GM19023 (cell line): ENCODE data around the gene REG1B.

Experiments
- ATAC-seq: cut with Tn5 transposase; IDR thresholded peaks from one replicate; pipeline ENCODE4 v1.9.1; 2021; ENCODE audit warnings: mild to moderate bottlenecking, moderate library complexity; ENCODE audit not compliant: unreplicated experiment

The REG1B gene, protein sequence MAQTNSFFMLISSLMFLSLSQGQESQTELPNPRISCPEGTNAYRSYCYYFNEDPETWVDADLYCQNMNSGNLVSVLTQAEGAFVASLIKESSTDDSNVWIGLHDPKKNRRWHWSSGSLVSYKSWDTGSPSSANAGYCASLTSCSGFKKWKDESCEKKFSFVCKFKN

DNA sequence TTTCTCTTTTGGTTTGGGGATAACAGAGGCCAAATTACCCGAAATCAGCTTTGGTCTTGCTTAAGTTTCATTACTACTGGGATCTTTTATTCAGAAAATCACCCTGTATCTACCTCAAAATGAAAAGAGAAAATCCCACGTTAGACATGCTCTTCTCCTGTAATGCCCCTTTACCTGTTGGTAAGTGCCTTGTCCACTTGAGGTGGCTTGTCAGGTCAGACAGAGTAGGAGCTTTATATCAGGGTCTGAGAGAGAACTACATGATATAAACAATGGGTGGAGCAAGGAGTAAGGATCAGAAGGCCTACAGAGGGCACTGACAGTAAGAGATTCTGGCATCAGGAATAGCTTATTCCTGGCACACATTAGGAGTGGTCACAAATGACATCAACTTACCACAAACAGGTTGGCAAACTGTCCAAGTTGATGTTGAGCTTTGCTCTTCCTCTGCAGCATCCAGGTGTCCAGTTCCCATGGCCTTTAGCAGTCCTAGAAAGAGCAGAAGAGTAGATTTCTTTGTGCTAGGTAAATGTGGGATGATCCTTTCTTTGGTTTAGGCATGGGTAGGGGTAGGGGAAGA lies at the start of gene REG1B:
Gene REG1B, minus strand, starts transcription at position 209 of the 580 bp plus-strand sequence. CDS start 381 bp downstream, outside the sequence.
- ATAC-seq, result no peak

DNA sequence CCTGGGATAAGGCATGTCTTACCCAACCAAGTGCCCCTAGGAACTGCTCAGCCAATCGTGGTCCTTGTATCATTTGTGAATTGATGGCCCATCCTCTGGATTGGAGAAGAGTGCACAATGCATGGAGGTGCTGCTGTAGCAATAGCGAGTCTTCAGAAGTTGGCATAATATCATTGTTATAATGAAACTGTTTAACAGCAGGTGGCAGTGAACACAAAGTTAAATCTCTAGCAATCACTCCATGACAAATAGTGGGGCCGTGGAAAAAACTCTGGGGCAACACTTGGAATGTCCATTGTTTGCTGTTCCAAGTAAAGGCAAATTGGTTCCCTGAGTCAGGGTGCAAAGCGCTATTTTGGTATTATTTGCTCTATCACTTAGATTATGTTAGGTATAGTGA lies 43.9 kb upstream of the REG1B start:
- no peak for ATAC-seq

DNA sequence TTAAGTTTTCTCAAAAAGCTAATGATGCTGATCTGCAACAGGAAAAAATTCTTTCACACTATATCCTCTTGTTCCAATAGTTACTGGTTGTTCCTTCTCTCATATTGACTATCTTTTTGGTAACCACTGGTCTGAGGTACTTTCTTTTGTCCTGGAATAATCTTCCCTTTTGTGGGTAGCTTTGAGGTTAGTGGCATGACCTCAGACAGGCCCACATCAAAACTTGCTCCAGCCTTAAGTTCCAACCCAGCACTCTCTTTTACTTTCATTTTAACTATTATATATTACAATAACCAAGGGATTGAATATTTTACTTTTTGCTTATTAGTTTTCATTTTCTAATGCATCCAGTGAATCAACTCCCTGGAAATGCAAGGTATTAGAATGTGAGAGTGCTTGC lies 42.0 kb upstream of the REG1B start:
- ATAC-seq, result no peak

DNA sequence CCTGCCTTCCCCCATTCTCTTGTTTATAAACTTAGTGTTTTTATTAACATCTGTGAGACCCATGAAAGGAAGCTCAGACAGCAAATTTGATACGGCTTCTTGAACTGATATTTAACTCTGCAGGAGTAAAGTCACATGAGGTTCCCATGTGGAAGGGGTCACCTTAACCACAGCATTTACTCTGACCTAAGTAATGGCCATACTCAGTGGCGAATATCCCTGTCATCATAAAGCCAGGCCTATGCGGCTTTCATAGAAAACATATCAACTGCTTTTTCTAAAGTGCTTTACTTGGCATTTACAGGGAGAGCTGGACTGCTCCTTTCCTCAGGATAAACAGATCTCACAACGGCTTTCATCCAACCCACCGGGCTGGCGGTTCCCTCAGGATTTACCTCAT lies 41.5 kb upstream of the REG1B start:
- ATAC-seq, result no peak

DNA sequence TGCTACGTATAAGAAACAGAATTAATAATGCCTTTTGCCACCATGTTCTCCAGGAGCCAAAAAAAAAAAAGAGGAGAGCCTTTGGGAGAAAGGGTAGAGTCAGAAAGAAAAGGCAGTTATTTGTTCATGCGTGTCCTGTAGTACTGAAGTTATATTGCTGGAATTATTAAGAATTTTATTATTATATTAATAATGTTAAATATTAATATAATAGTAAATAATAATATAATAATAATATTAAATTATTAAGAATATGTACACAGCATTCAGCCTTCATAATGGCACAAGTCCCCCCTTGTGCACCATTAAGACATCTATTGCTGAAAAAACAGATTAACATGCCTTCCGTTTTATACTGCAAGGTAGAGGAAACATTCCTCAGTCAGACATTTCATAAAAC lies 40.6 kb upstream of the REG1B start:
- no peak for ATAC-seq

DNA sequence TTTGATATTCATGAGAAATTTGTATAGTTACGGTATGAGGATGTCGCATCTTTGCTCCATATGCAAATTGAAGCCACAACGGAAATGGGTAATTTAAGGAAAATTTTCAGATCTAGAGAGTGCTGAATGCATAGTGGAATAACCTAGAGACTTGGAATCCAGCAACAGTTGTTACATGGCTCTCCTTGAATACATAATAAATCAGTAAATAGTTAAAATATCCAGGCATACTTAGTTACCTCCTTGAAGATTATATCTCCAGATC lies 37.9 kb upstream of the REG1B start:
- ATAC-seq, result no peak

DNA sequence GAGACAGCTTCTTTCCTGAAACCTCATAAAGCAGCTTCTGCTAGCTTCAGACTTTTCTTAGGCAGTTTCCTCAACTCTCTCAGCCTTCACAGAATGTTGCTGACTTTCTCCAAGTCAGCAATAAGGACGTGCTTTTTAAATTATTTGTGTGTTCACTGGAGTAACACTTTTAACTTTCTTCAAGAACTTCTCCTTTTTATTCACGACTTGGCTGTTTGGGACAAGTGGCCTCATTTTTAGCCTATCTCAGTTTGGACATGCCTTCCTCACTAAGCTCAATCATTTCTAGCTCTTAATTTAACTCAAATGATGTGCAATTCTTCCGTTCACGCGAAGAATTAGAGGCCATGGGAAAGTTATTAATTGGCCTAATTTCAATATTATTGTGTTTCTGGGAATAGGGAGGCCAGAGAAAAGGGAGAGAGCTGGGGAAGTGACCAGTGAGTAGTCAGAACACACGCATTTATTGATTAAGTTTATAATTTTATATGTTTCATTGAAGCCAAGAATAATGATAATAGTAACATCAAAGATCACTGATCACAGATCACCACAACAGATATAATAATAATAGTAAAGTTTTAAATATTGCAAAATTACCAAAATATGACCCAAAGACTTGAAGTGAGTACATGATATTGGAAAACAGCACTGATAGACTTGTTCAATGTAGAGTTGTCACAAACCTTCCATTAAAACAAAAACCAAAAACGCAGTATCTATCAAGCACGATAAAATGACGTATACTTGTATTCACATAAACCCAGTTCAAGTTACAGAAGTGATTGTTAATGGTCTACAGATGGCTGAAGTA lies 37.3 kb upstream of the REG1B start:
- no peak for ATAC-seq

DNA sequence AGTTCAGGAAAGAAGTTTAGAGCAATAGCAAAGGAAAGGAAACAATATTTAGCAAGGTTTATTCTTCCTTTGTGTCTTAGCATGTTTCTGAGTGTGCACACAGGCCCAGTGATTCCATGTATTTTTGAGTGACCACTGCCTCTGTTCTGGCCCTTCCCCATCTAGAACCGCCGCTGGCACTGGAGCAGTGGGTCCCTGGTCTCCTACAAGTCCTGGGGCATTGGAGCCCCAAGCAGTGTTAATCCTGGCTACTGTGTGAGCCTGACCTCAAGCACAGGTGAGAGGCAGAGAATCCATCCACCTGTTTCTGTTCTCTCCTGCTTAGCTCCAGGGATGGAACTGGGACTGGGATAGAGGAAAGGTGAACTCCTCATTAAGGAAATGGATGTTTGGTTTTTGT lies 34.9 kb upstream of the REG1B start:
- ATAC-seq, result no peak

DNA sequence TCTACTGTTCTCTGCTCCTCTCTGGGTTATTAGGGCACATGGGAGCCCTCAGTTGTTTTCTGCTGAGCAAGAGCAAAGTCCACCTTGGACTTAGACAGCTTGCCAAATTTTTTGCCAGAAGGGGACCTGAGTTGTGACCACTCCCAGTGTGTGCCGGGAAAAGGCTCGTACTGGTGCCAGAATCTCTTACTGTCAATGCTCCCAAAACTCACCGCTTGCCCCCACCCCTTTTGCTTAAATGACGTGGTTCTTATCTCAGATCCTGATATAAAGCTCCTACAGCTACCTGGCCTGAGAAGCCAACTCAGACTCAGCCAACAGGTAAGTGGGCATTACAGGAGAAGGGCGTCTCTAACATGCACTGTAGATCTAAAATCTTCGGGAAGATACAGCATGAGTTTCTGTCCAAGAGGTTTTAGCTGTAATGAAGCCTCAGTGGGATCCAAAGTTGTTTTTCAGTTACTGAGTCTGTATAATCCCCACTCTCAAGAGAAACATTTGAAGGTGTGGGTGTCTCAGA lies 32.5 kb upstream of the REG1B start, which contains the start of gene REG1A:
Gene REG1A, plus strand, starts transcription at position 295 of the 520 bp plus-strand sequence. CDS start 374 bp downstream, outside the sequence.
- ATAC-seq, result no peak

DNA sequence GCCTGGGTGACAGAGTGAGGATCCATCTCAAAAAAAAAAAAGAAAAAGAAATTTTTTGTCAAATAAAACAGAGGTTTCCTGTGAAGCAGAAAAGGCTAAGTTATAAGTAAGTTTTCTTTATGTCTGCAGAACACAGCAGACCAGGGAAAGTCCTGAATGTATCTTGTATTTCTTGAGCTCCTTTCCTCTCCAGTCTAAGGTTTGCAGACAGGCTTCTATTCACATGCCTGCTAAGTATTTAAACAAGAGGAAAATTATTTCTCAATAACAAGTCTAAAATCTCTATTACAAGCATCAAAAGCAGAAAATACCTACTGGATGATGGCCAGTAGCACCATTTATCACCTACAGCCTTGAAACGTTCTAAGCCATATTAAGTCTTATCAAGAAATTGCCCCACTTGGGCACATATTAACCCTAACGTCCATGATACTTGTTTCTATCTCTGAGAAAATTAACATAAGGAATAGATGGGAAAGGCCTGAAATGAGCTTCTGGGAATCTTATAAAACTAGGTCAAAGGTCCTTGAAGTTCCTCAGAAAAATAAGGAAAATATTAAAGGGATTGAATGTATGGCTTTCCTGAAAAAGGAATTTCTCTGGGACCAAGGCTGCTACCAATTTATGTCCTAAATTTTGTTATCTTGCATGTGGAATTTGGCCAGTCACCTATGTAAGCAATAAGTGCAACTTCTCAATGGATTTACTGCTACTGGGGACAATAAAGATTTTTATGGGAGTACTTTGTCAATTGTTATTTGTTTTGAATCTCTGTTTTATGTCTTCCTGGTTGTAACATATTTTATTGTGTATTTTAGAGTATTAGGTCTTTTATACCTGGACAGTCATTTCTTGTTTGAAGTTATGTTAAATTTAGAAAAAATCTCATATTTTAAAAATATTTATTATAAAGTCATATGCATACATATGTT lies 29.5 kb upstream of the REG1B start:
- no peak for ATAC-seq

DNA sequence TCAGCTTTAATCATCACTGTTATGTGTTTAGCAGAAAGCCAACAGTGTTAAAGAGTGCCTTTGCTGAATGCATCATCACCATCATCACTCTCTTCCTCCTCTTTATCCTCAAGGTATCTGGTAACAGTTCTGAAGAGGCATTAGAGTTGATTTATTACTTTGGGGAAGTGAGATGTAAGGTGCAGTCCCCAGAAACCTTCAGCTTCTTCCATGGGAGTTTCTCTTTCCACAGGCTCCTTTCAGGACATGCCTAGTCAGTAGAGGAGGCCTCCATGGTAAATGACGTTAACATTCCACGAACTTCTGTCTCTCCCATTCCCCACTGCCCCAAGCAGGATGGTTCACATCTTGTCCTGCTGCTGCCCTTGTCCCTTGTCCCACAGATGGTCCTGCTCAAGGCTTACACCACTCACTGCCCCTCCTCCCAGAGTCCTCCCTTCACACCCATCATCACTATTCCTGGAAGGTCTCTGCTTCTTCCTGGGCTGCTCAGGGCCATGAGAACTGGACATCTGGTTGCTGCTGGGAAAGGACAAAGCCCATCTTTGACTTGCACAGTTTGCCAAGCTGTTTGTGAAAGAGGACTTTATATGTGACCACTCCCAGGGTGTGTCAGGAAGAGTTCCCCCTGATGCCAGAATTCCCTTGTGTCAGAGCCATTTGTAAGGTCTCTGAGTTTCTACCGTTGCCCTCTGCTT lies 27.2 kb upstream of the REG1B start:
- no peak for ATAC-seq

DNA sequence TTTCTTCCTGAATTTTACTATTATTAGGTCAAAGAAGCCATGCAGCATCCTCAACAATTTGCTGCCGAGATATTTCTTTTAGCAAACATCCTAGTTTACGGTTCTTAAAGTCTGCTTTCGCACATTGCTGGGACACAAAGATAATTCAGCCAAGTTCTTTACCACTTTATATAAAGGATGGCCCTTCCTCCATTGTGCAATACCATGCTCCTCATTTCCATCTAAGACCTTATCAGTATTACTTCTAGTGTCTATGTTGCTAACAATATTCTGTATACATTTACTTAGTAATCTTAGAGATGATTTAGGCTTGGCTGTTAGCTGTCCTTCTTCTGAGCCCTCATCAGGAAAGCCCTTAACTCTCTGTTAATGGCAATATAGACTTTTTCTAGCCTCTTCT lies 24.5 kb upstream of the REG1B start:
- ATAC-seq, result no peak

DNA sequence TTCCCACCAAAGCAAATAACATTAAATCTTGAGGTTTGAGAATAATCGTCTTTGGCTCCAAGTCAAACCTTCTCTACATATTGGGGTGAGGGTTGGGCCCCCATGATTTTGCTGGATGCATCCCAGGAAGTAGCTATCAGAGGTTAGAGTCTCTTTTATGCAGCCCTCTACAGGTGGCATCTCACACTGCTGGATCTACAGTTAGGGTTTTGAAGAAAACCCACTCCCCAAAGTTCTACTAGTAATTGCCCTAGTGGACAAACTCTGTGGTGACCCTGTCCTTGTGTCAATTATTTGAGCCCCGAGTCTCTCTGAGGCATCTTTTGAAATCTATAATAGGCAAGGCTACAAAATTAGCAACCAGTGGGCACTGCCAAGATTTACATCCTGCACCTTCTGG lies 17.5 kb upstream of the REG1B start:
- ATAC-seq, result no peak

DNA sequence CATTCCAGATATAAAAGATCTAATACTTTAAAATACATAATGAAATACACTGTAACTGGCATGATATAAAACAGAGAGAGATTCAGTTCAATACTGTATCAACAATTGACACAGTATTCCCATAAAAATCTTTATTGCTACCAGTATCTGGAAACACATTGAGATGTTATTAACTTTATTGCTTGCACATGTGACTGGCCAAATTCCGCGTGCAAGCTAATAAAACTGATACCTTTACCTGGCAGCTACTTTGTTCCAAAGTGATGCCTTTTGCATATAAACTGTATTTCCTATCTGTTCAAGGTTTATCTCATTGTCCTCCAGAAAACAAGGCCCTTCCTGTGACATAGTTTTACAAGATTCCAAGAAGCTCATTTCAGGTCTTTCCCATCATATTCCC lies 15.4 kb upstream of the REG1B start:
- ATAC-seq, result no peak

DNA sequence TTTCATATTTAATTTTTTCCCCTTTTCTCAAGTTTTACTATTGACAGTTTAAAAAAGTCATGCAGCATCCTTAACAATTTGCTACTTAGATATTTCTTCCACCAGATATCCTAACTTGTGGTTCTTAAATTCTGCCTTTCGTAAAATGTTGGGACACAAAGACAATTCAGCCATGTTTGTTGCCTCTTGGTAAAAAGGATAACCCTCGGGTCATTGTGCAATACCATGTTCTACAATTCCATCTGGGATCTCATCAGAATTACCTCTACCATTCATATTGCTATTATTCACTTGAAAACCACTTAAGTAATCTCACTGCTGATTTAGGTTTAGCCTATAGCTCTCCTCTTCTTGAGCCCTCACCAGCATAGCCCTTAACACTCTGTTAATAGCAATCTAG lies 13.2 kb upstream of the REG1B start:
- no peak for ATAC-seq

DNA sequence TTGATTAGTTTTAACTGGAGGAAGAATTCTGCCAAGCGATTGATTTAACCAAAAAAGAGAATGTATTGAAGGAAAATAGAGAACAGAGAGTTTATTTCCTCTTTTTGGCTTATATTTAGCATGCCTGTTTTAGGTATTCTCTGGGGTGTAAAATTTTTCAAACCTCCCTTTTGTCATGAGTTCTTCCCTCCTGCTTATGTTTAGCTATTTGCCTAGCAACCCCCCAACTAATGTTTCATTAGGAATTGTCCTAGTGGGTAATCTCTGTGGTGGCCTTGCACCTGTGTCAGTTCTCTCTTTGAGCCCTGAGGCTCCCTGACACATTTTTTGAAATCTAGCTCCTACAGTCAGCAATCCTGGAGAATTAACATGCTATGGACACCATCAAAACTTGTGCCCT lies 12.5 kb upstream of the REG1B start:
- ATAC-seq, result no peak

DNA sequence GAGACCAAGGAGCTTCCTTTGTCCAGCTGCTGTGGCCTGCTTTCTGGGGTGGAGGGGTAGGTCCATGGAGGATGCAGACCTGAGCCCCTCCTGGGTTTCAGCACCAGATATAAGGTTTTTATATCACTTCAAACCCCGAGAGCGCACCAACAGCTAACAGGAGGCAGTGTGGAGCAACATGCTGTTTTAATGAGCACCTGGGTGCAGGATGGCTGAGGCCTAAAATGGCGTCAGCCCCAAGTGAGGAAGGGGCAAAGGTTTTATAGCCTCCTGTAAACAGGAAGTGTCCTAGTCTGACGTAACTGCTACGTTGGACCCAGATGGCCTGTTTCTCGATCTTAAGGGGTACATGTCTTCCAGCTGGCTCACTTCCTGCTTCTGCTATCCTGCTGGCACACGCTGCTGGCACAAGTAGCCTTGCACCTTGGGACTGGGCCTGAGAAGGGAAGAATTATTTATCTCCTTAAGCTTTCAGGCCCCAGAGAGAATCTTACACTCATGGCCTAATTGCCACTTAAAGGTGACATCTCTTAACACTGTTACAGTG lies 11.4 kb upstream of the REG1B start:
- ATAC-seq, result no peak

DNA sequence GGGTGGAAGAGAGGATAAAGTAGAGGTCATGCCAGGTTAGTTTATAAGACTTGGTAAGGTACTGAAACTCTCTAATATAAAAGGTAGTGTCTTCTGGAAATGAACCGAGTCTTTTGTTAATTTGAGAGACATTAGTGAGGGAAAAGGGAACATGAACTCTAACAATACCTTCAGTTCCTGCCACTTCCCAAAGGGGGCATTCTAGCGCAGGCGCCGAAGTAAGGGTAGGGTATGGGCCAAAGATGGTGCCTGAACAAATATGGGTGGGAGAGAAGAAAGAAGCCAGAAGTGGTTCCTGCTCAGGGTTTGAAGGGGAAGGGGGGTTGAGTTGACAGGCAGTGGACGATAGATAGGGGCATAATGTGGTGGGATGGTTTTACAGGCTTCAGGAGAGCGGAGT lies 10.1 kb upstream of the REG1B start:
- ATAC-seq, result no peak

DNA sequence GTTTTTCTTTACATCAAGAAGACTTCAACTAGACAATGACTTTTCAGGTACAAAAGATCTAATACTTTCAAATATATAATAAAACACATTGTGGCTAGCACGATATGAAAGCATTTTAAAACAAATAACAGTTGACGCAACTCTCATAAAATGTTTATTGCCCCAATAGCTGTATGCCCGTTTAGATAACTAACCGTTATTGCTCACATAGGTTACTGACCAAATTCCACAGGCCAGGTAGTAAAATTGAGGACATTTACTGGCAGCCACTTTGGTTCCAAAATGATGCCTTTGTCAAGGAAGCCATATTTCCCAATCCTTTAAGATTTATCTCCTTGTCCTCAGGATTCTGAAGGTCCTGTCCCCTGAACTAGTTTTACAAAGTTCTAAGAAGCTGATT lies 2.9 kb upstream of the REG1B start:
- no peak for ATAC-seq

DNA sequence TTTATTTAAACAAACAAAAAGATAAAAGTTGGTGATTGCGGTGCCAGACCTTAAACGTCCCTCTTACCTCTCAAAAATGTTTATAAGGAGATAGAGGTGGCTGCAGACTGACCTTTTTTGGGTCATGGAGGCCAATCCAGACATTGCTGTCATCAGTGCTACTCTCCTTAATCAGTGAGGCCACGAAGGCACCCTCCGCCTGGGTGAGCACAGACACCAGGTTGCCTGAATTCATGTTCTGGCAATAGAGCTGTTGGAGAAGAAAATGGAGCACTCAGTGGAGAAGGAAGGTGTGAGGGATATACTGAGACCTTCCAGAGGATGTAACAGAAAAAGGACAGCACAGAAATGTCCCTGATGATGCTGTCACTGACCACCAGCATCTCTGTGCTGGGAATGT lies 1.5 kb downstream of the REG1B start:
- no peak for ATAC-seq
